Stimulated activated CD4-positive, alpha-beta T cell treated with anti-CD3 and anti-CD28 coated beads, Interleukin-1b, Interleukin-23, amount 100 ng/mL, for 24 hours (primary cell): ENCODE measurements around the gene GUCY2C.

Experiments
- DNase-seq, 4 experiments: peaks; one replicate each; pipeline ENCODE4 v3.0.0-alpha.2; 2020; ENCODE audit warnings: low read depth in 4 of 4, low spot score in 1 of 4

GUCY2C gene

GRCh38 chr12:14628771-14629170, 67.6 kb downstream of the GUCY2C start:
- DNase-seq = no peak

- DNase-seq = no peak
These were observed 74.6 kb downstream of the GUCY2C start for GRCh38 chr12:14621826-14622225.

GRCh38 chr12:14619741-14620501, 76.5 kb downstream of the GUCY2C start:
- DNase-seq = no peak

- no peak for DNase-seq
These were observed 77.4 kb downstream of the GUCY2C start for GRCh38 chr12:14618983-14619382.

GRCh38 chr12:14614704-14615121, 81.7 kb downstream of the GUCY2C start:
- DNase-seq = no peak

- no peak for DNase-seq
These were observed 82.7 kb downstream of the GUCY2C start for GRCh38 chr12:14613718-14614117.

GRCh38 chr12:14612898-14613445, 83.4 kb downstream of the GUCY2C start:
- DNase-seq = no peak

- DNase-seq = no peak
These were observed 84.1 kb downstream of the GUCY2C start for GRCh38 chr12:14612250-14612649.

GRCh38 chr12:14611640-14612203, 84.7 kb downstream of the GUCY2C start:
- no peak for DNase-seq

GRCh38 chr12:14607568-14607967, 88.8 kb downstream of the GUCY2C start:
- DNase-seq = no peak

GRCh38 chr12:14605401-14605989, 90.9 kb downstream of the GUCY2C start:
- no peak for DNase-seq

- no peak for DNase-seq
These were observed 94.5 kb downstream of the GUCY2C start for GRCh38 chr12:14601692-14602478.

- no peak for DNase-seq
These were observed 98.9 kb downstream of the GUCY2C start for GRCh38 chr12:14597480-14597879.

- no peak for DNase-seq
These were observed 104.7 kb downstream of the GUCY2C start for GRCh38 chr12:14591719-14592118.

- no peak for DNase-seq
These were observed 107.0 kb downstream of the GUCY2C start for GRCh38 chr12:14589169-14590004.

GRCh38 chr12:14588571-14588970, 107.8 kb downstream of the GUCY2C start:
- DNase-seq = no peak

GRCh38 chr12:14578646-14579045, 117.8 kb downstream of the GUCY2C start:
- DNase-seq = no peak

- DNase-seq = no peak
These were observed 119.1 kb downstream of the GUCY2C start for GRCh38 chr12:14577344-14577743.

- no peak for DNase-seq
These were observed 119.5 kb downstream of the GUCY2C start for GRCh38 chr12:14576896-14577295.

GRCh38 chr12:14575585-14575984, 120.8 kb downstream of the GUCY2C start:
- no peak for DNase-seq

- DNase-seq = no peak
These were observed 123.3 kb downstream of the GUCY2C start for GRCh38 chr12:14573118-14573517.
